ENCODE measurements around the gene ZNF433.
"Not testable (repeated sequence)": the region's sequence is repeated elsewhere in the genome, so short reads cannot be mapped to it uniquely, and the experiment has no call there.

ZNF433 gene

DNA sequence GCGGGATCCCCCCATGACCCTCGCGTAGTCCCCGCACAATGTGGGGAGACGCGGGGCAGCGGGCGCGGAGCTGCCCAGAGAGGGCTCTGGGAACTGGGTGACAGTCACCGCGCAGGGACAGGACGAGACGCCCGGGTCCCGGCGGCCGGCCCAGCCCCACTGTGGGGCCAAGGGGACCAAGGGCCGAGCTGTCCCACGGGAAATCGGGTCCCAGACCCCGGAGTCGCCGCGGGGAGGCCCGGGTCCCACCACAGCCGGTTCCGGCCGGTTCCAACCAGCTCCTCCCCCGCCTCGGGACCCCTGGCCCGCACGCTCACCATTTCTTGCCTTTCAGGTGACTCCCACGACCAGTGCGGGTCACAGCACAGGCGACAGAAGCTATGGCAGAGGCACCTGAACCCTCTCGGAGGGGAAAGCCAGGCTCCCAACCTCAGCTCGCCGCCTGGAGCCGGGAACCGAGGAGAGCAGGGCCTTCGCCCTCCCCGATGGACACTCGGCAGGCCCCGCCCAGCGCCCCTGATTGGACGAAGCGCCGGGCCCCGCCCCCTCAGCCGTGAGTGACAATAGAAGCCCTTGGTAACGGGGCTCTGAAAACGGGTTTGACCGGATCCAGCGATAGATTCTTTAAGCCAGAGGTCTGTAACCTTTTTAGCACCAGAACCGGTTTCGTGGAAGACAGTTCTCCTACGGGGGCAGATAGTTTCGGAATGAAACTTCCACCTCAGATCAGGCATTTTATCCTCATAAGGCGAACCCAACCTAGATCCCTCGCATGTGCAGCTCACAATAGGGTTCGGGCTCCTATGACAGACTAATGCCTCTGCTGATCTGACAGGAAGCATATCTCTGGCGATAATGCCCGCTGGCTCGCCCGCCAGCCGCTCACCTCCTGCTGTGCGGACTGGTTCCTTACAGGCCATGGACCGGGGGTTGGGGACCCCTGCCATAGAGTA is at the start of gene ZNF433:
Gene ZNF433 (minus strand): TSS at position 460 of the 953 bp plus-strand sequence. CDS start 140 bp downstream, at position 320.
- Mint-ChIP-seq H3K27me3 (no peaks in the 10 kb centered on the region), H3K9me3 (no peaks in the 10 kb centered on the region), H3K36me3 (peaks cover 2 to 3% of the 10 kb centered on the region in 2 donors), H3K4me1 (peaks cover 15 to 30% of the 10 kb centered on the region in 2 donors), H3K4me3 (peak within 1 kb of the TSS; percentile 94 to 95), H3K27ac (peak within 1 kb of the TSS; percentile 97)
- ATAC-seq (replicated peaks) (peak; percentile 97 to 98), DNase-seq (peak; percentile 83)

DNA sequence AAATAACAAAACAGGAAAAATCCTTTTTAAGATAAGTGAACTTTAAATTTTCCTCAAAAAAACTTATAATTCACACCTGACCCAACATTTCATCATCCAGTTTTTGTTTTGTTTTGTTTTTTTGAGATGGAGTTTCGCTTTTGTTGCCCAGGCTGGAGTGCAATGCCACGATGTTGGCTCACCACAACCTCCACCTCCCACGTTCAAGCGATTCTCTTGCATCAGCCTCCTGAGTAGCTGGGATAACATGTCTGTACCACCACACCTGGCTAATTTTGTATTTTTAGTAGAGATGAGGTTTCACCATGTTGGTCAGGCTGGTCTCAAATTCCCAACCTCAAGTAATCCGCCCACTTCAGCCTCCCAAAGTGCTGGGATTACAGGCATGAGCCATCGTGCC is 47.9 kb upstream of the ZNF433 start:
- Mint-ChIP-seq H3K36me3 (peaks cover 12 to 27% of the 10 kb centered on the region in 2 donors), H3K9me3 (peaks cover 0 to 11% of the 10 kb centered on the region in 2 donors)
- not testable (repeated sequence) for H3K4me3 Mint-ChIP-seq; ATAC-seq (replicated peaks); H3K27ac Mint-ChIP-seq; DNase-seq; H3K27me3 Mint-ChIP-seq; H3K4me1 Mint-ChIP-seq

DNA sequence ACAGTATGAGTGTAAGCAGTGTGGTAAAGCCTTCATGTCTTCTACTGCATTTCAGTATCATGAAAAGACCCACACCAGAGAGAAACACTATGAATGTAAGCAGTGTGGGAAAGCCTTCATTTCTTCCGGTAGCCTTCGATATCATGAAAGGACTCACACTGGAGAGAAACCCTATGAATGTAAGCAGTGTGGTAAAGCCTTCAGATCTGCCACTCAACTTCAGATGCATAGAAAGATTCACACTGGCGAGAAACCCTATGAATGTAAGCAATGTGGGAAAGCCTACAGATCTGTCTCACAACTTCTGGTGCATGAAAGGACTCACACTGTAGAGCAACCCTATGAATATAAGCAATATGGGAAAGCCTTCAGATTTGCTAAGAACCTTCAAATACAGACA is 41.9 kb upstream of the ZNF433 start:
- H3K36me3 Mint-ChIP-seq: peaks cover 48 to 69% of the 10 kb centered on the region in 2 donors
- no peaks in the 10 kb centered on the region for H3K4me1 Mint-ChIP-seq
- H3K27ac Mint-ChIP-seq: no peak overlapping the region
- DNase-seq (no peak), ATAC-seq (replicated peaks) (no peak)
- H3K9me3 Mint-ChIP-seq: peaks cover 12 to 30% of the 10 kb centered on the region in 2 donors
- H3K4me3 Mint-ChIP-seq: no peak overlapping the region
- H3K27me3 Mint-ChIP-seq: no peaks in the 10 kb centered on the region

DNA sequence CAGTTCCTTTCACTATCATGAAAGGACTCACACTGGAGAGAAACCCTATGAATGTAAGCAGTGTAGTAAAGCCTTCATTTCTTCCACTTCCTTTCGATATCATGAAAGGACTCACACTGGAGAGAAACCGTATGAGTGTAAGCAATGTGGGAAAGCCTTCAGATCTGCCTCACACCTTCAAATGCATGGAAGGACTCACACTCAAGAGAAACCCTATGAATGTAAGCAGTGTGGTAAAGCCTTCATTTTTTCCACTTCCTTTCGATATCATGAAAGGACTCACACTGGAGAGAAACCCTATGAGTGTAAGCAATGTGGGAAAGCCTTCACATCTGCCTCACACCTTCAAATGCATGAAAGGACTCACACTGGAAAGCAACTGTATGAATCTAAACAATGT is 40.9 kb upstream of the ZNF433 start:
- H3K4me1 Mint-ChIP-seq; H3K4me3 Mint-ChIP-seq; H3K27ac Mint-ChIP-seq; ATAC-seq (replicated peaks); H3K27me3 Mint-ChIP-seq; DNase-seq: not testable (repeated sequence)
- peaks cover 12 to 30% of the 10 kb centered on the region in 2 donors for H3K9me3 Mint-ChIP-seq
- H3K36me3 Mint-ChIP-seq: peaks cover 48 to 68% of the 10 kb centered on the region in 2 donors

DNA sequence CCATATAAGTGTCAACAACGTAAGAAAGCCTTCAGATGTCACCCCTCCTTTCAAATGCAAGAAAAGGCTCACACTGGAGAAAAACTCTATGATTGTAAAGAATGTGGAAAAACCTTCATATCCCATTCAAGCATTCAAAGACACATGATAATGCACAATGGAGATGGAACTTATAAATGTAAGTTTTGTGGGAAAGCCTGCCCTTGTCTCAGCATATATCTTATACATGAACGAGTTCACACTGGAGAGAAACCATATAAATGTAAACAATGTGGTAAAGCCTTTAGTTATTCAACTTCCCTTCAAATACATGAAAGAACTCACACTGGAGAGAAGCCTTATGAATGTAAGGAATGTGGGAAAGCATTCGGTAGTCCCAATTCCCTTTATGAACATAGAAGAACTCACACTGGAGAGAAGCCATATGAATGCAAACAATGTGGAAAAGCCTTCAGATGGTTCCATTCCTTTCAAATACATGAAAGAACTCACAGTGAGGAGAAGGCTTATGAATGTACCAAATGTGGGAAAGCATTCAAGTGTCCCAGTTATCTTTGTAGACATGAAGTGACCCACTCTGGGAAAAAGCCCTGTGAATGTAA is 40.2 kb upstream of the ZNF433 start:
- H3K27me3 Mint-ChIP-seq: no peaks in the 10 kb centered on the region
- H3K27ac Mint-ChIP-seq: no peak overlapping the region
- no peak overlapping the region for H3K4me3 Mint-ChIP-seq
- no peaks in the 10 kb centered on the region for H3K4me1 Mint-ChIP-seq
- peaks cover 12 to 27% of the 10 kb centered on the region in 2 donors for H3K9me3 Mint-ChIP-seq
- no peak for DNase-seq
- peaks cover 51 to 70% of the 10 kb centered on the region in 2 donors for H3K36me3 Mint-ChIP-seq
- ATAC-seq (replicated peaks): no peak

DNA sequence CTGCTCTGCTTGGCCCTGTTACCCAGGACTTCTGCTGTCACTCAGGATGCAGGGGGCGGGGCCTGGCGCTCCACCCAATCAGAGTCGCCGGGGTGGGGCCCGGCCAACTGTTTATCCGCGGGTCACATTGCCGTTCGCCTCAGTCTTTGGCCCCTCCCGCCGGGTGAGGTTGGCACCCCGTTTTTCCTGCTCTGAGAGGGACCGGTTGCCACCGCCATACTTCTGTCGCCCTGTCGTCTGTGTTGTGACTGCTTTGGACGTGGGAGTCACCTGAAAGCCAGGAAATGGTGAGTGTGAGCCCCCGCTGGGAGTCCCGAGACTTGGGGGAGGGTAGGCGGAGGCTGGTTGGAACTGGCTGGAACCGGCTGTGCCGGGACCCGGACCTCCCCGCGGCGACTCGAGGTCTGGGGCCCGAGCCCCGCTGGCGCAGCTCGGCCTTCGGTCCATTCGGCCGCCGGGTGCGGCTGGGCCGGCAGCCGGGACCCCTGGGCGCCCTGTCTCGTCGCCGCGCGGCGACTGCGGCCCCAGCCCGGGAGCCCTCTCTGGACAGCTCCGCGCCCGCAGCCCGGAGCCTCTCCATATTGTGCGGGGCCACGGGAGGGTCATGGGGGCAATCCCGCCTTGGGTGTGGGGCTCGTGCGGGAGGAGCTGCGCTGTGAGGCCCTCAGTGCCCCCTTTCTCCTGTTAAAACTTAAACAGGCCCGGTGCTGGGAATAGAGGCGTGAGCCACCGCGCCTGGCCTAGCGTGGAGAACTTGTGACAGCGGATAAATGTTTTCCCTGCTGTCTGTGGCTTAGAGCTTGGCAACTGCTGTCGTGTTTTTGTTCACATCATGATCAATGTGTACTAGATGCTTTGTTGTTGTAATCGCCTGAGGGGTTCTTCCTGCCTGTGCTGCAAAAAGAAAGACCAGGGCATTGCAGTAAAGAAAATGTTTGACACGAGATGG is 29.4 kb upstream of the ZNF433 start, which contains the start of gene ZNF844:
Gene ZNF844 (plus strand): TSS at position 142 of the 949 bp plus-strand sequence. CDS start 143 bp downstream, at position 285.
- H3K4me1 Mint-ChIP-seq: peaks cover 11 to 22% of the 10 kb centered on the region in 2 donors
- no peaks in the 10 kb centered on the region for H3K27me3 Mint-ChIP-seq
- H3K4me3 Mint-ChIP-seq: peak within 1 kb of the TSS; percentile 96
- peak; percentile 93 to 94 for ATAC-seq (replicated peaks)
- peaks cover 3% of the 10 kb centered on the region in 2 donors for H3K9me3 Mint-ChIP-seq
- H3K36me3 Mint-ChIP-seq: peaks cover 11 to 13% of the 10 kb centered on the region in 2 donors
- peak; percentile 90 for DNase-seq
- peak within 1 kb of the TSS; percentile 98 for H3K27ac Mint-ChIP-seq

DNA sequence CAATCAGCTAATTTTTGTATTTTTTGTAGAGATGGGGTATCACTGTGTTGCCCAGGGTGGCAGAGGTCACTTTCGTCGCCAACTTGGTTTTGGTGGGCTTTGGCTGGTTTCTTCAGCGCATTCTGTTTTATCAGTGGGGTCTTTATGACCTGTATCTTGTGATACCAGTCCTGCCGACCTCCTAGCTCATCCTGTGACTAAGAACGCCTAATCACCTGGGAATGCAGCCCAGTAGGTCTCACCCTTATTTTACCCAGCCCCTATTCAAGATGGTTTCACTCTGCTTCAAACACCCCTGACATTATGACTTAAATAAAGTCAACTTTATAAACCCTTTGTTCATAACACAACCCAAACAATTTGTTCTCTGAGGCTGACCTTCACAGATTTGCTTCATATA is 20.3 kb upstream of the ZNF433 start:
- no peak overlapping the region for H3K4me3 Mint-ChIP-seq
- H3K27ac Mint-ChIP-seq: no peak overlapping the region
- peaks cover 10 to 32% of the 10 kb centered on the region in 2 donors for H3K4me1 Mint-ChIP-seq
- DNase-seq (no peak), ATAC-seq (replicated peaks) (no peak)
- H3K36me3 Mint-ChIP-seq: no peaks in the 10 kb centered on the region
- H3K27me3 Mint-ChIP-seq: peaks cover 4 to 27% of the 10 kb centered on the region in 2 donors
- no peaks in the 10 kb centered on the region for H3K9me3 Mint-ChIP-seq

DNA sequence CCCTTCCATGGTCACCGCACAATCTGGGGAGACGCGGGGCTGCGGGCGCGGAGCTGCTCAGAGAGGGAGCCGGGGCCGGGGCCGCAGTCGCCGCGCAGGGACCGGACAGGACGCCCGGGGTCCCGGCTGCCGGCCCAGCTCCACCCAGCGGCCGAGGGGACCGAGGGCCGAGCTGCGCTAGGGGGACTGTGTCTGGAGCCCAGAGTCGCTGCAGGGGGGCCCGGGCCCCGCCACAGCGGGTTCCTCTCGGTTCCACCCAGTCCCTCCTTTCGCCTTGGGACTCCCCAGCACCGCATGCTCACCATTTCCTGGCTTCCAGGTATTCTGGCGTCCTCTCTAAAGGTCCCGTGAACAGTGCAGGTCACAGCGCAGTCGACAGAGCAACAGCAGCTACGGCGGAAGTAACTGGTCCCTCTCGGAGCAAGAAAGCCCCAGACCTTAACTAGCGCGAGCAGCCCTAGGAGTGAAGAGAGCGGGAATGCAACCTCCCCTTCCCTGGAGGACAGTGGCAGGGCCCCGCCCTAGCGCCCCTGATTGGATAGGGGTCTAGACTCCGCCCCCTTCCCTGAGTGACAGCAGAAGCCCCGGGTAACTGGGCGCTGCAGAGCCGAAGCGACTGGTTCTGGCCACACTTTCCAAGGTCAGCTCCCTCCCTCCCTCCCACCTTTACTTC is 17.2 kb upstream of the ZNF433 start, which contains the start of gene ZNF878:
Gene ZNF878 (minus strand): TSS at position 465 of the 673 bp plus-strand sequence. CDS start 160 bp downstream, at position 305.
- Mint-ChIP-seq H3K27me3 (peaks cover 4 to 26% of the 10 kb centered on the region in 2 donors), H3K4me3 (peak within 1 kb of the TSS; percentile 84 to 88), H3K27ac (peak within 1 kb of the TSS; percentile 83), H3K9me3 (no peaks in the 10 kb centered on the region), H3K4me1 (peaks cover 7 to 22% of the 10 kb centered on the region in 2 donors), H3K36me3 (no peaks in the 10 kb centered on the region)
- peak; percentile 90 for ATAC-seq (replicated peaks)
- DNase-seq: peak; percentile 74

DNA sequence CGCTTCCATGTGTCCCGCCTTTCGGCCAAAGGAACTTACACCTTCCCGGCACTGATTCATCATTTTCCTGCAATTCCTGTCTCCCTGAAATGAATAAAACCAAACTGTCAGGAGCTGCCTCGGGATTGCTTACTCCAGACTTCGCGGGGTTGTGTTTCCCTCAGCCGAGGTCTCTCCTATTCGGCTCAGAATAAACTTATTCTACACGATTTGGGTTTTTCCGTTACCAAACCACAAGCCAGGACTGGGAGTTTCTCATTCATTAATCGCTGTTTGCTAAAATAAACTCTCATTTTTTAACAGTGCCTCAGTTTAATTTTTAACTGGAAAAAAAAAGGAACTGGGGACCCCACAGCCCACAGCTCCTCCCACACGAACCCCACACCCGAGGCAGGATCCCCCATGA is 16.6 kb upstream of the ZNF433 start:
- peak overlapping the region; percentile 83 for H3K27ac Mint-ChIP-seq

DNA sequence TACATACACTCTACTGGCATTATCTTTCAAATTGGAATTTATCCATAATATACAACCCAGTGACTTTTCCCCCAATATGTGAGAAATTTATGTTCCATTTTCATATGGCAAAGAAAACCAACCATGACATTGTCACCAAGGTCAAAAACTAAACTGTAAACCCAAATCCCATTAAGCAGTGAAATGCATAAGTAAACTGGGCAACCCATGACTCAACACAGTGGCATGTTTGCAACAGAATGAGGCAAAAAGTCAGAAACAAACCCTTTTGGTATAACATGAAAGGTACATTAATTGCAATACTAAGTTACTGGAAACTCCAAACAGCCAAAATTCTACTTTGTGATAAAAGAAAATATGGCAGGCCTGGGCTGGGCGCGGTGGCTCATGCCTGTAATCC is 12.4 kb upstream of the ZNF433 start:
- Mint-ChIP-seq H3K4me3 (no peak overlapping the region), H3K27me3 (no peaks in the 10 kb centered on the region), H3K27ac (no peak overlapping the region), H3K9me3 (peaks cover 11 to 13% of the 10 kb centered on the region in 2 donors), H3K36me3 (peaks cover 18 to 31% of the 10 kb centered on the region in 2 donors), H3K4me1 (peaks cover 5 to 11% of the 10 kb centered on the region in 2 donors)
- DNase-seq (no peak), ATAC-seq (replicated peaks) (no peak)

More for the DNA sequence above, 16.6 kb upstream of the ZNF433 start:
- Mint-ChIP-seq H3K4me1 (peaks cover 7 to 22% of the 10 kb centered on the region in 2 donors), H3K36me3 (no peaks in the 10 kb centered on the region), H3K4me3 (peak overlapping the region; percentile 84 to 88), H3K27me3 (peaks cover 4 to 22% of the 10 kb centered on the region in 2 donors), H3K9me3 (no peaks in the 10 kb centered on the region)
- ATAC-seq (replicated peaks) (peak in 1 of 2 donors; percentile 28), DNase-seq (no peak)

DNA sequence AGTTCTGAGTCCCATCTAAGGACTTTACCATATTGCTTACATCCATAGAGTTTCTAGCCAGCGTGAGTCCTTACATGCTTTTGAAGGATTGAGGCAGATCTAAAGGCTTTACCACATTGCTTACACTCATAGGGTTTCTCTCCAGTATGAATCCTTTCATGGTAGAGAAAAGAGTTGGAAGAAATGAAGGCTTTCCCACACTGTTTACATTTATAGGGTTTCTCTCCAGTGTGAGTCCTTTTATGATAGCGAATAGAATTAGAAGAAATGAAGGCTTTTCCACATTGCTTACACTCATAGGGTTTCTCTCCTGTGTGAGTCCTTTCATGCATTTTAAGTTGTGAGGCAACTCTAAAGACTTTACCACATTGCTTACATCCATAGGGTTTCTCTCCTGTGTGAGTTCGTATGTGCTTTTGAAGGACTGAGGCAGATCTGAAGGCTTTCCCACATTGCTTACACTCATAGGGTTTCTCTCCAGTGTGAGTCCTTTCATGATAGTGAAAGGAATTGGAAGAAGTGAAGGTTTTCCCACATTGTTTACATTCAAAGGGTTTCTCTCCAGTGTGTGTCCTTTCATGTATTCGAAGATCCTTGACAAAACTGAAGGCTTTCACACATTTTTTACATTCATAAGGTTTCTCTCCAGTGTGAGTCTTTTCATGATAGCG is 8.4 kb upstream of the ZNF433 start:
- DNase-seq (no peak), ATAC-seq (replicated peaks) (no peak)
- H3K27ac Mint-ChIP-seq: no peak overlapping the region
- H3K27me3 Mint-ChIP-seq: no peaks in the 10 kb centered on the region
- no peaks in the 10 kb centered on the region for H3K4me1 Mint-ChIP-seq
- H3K9me3 Mint-ChIP-seq: peaks cover 16 to 19% of the 10 kb centered on the region in 2 donors
- H3K4me3 Mint-ChIP-seq: no peak overlapping the region
- H3K36me3 Mint-ChIP-seq: peaks cover 24 to 47% of the 10 kb centered on the region in 2 donors

DNA sequence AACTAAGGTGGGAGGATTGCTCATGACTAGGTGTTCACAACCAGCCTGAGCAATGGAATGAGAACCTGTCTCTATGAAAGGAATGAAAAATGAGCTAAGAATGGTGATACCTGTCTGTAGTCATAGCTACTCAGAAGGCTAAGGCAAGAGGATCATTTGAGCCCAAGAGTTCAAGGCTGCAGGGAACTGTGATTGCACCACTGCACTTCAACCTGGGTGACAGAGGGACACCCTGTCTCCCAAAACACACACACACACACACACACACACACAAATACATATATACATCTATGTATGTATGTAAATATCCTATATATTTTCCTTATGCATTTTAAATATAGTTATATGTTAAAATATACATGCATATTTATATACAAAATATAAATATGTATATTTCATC is 7.4 kb upstream of the ZNF433 start:
- ATAC-seq (replicated peaks): no peak
- Mint-ChIP-seq H3K4me3 (no peak overlapping the region), H3K9me3 (peaks cover 16 to 19% of the 10 kb centered on the region in 2 donors)

More for the DNA sequence above, 7.4 kb upstream of the ZNF433 start:
- Mint-ChIP-seq H3K36me3 (peaks cover 24 to 47% of the 10 kb centered on the region in 2 donors), H3K4me1 (no peaks in the 10 kb centered on the region), H3K27ac (no peak overlapping the region), H3K27me3 (no peaks in the 10 kb centered on the region)
- DNase-seq: no peak
